Lung (tissue), 16 donors: ENCODE results near the gene DENND2C. TPM values are rescaled to one million over a fixed set of nuclear protein-coding genes. Genes with fewer than 3 reads are reported as not detected.

ENCODE experiments used
- ATAC-seq: fragments of 200-7000 bp; cut with Tn5 transposase; one replicate; pipeline ENCODE4 v1.9.1; 2020; ENCODE audit warnings: moderate number of reproducible peaks; ENCODE audit not compliant: insufficient read depth, low FRiP score
- DNase-seq, 3 donors: peaks; one replicate each; pipeline ENCODE4 v3.0.0-alpha.2; 2013 to 2017
- H3K27ac ChIP-seq, 2 donors: one replicate each; pipeline ENCODE4 v1.5.1; 2013; ENCODE audit warnings: mild to moderate bottlenecking in 2 of 2, moderate library complexity in 2 of 2, control low read depth in 1 of 2, inconsistent platforms in 1 of 2, low read depth in 1 of 2, low read length in 1 of 2
- H3K27me3 ChIP-seq, 3 donors: one replicate each; pipeline ENCODE4 v1.5.1; 2013; ENCODE audit warnings: low read length in 2 of 3; ENCODE audit not compliant: control insufficient read depth in 3 of 3, insufficient read depth in 3 of 3
- H3K36me3 ChIP-seq, 4 donors: one replicate each; pipeline ENCODE4 v1.5.1; 2013; ENCODE audit warnings: low read length in 4 of 4, mild to moderate bottlenecking in 1 of 4, moderate library complexity in 1 of 4; ENCODE audit not compliant: control insufficient read depth in 4 of 4, insufficient read depth in 4 of 4
- H3K4me1 ChIP-seq, 5 donors: one replicate each; pipeline ENCODE4 v1.5.1; 2013; ENCODE audit warnings: low read length in 5 of 5, mild to moderate bottlenecking in 2 of 5, moderate library complexity in 1 of 5; ENCODE audit not compliant: control insufficient read depth in 5 of 5, insufficient read depth in 5 of 5
- H3K4me3 ChIP-seq: one replicate; pipeline ENCODE4 v1.5.1; 2013; ENCODE audit warnings: mild to moderate bottlenecking, control low read depth, moderate library complexity
- H3K9ac ChIP-seq, 2 donors: one replicate each; pipeline ENCODE4 v1.5.1; 2013; ENCODE audit warnings: low read length in 2 of 2, control low read depth in 1 of 2; ENCODE audit not compliant: insufficient read depth in 1 of 2
- H3K9me3 ChIP-seq, 4 donors: one replicate each; pipeline ENCODE4 v1.5.1; 2013; ENCODE audit warnings: low read length in 3 of 4, mild to moderate bottlenecking in 1 of 4, moderate library complexity in 1 of 4; ENCODE audit not compliant: control insufficient read depth in 4 of 4, insufficient read depth in 3 of 4
- WGBS, 2 donors: extraction: QIAGEN DNeasy Blood & Tissue Kit; methylation state at CpG; one replicate each; pipeline ENCODE4 v1.1.7; 2013; 5-methylcytosine and 5-hydroxymethylcytosine counted together
- long read RNA-seq, 5 donors: transcript quantifications; one replicate each; lab custom pipeline, GENCODE V29; 2026
- polyA plus RNA-seq, 2 donors: library from polyadenylated mRNA; stranded (reverse); fragments of 200-250 nt; gene quantifications; one replicate each; pipeline ENCODE4 v1.2.1, GENCODE V29; 2013
- total RNA-seq, 2 donors: library from RNA; depleted of rRNA in 1 of 2; stranded (reverse); fragments of >200 nt in 1 of 2; gene quantifications; one replicate each; pipeline ENCODE4 v1.2.1, GENCODE V29; 2014 to 2021
- TF ChIP-seq, protein P1 (sequence below): IDR thresholded peaks from 2 replicates; pipeline ENCODE4 v1.5.1; 2012; ENCODE audit warnings: mild to moderate bottlenecking; ENCODE audit errors: control extremely low read depth, extremely low read depth
- donor health status: control.
- donor health status: control.
- donor health status: Bipolar disorder and iron deficiency.
- donor health status: healthy.
- donor health status: DM: yes; HTN: yes; CAD: no.

The DENND2C gene, protein sequence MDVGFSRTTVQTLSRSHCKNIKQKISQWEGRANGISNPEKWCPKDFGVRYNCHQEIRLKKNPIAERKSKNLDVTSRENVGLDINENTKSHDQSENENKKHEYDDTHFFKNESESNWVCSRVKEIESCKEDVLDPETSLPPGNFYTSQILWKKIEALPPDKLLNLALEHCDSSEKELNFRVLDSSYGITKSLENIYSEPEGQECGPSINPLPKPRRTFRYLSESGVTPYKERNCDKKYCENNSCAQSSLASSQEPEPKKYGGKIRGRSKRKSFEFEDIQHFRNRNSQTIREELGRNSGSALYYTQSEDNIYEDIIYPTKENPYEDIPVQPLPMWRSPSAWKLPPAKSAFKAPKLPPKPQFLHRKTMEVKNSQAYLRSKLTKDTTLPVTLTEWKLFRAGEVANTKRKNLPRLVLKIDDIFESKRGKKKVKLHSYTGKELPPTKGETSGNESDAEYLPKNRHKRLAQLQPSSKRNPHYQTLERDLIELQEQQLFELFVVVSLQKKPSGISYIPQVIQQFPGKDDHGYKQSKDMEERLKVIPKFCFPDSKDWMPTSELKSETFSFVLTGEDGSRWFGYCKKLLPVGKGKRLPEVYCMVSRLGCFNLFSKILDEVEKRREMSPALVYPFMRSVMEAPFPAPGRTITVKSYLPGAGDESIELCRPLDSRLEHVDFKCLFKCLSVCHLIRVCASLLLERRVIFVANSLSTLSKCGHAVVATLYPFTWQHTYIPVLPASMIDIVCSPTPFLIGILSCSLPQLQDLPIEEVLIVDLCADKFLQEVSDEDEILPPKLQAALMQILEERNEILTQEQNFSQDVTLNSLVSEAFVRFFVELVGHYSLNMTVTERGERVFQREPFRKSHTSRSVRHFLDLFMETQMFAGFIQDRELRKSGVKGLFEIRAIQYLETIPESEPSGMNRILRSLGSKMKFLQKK
- total RNA-seq, result 1 to 10 TPM; 4.1 to 6.1 TPM
- polyA plus RNA-seq, result 1 to 10 TPM in 1 of 2 donors, under 1 TPM in 1; 1.00 to 2.0 TPM
- long read RNA-seq, donor 1, result 0 reads
- long read RNA-seq, donor 2, result 0 reads
- long read RNA-seq, donor 3, result 0 reads
- long read RNA-seq, donor 4, result 0 reads
- long read RNA-seq, donor 5, result 0 reads

DNA sequence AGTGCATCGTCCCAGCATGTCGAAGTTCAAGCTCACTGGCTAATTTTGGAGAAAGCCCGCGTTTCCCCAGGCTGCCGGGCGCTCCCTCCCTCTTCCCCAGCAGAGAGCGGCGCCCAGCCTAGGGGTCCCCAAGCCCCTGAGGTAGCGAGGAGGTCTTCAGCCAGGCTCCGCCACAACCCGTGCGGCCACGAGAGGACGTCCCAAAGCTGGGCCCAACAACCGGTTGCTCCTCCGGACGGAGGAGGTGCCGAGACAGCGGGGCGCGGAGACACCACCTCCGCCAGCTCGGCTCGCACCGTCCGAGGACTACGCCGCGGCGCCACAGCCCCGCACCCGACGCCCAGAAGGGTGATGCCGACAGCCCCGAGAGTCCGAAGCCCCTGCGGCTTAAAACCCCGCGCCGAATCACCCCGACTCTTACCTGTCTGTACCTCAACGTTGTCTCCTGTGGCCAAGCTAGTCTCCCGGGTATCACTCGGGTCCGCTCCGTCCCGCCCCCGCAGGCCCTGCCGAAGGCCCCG is at the start of gene DENND2C:
DENND2C (minus strand) TSS at position 488 of the 521 bp plus-strand sequence. CDS start 44,065 bp downstream, outside the sequence.
- 0 to 1% methylated on average over 49 to 50 of the region's 50 CpGs for WGBS, 2 donors

DNA sequence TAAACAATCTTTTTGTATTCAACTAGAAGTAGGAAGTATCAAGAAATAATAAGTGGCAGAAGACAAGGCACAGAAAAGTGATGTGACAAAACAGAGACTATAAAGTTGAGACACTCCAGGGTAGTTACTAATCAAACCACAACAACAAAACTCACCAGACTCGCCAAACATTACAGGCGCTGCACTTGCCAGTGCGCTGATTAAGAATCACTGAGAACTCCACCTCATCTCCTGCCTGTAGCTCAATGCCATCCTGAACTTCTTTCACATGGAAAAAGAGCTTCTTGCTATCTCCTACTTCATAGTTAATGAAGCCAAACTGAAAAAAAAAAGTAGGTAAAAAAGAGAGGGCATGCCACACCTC is 49.6 kb upstream of the DENND2C start:
- ATAC-seq (no peak), DNase-seq (no peak)
- Histone ChIP-seq H3K27ac (no peak overlapping the region), H3K4me1 (peaks cover 0 to 11% (median 5%) of the 10 kb centered on the region in 5 donors), H3K4me3 (no peak overlapping the region), H3K27me3 (no peaks in the 10 kb centered on the region), H3K9ac (no peak overlapping the region), H3K9me3 (no peaks in the 10 kb centered on the region), H3K36me3 (peaks cover 22 to 66% (median 50%) of the 10 kb centered on the region in 4 donors)
- TF ChIP-seq, protein P1, sequence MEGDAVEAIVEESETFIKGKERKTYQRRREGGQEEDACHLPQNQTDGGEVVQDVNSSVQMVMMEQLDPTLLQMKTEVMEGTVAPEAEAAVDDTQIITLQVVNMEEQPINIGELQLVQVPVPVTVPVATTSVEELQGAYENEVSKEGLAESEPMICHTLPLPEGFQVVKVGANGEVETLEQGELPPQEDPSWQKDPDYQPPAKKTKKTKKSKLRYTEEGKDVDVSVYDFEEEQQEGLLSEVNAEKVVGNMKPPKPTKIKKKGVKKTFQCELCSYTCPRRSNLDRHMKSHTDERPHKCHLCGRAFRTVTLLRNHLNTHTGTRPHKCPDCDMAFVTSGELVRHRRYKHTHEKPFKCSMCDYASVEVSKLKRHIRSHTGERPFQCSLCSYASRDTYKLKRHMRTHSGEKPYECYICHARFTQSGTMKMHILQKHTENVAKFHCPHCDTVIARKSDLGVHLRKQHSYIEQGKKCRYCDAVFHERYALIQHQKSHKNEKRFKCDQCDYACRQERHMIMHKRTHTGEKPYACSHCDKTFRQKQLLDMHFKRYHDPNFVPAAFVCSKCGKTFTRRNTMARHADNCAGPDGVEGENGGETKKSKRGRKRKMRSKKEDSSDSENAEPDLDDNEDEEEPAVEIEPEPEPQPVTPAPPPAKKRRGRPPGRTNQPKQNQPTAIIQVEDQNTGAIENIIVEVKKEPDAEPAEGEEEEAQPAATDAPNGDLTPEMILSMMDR, result no peak
- 87% methylated on average over 3 of the region's 3 CpGs for WGBS, 2 donors

More for the DNA sequence above, at the start of gene DENND2C:
- peaks cover 0 to 4% (median 0%) of the 10 kb centered on the region in 5 donors for H3K4me1 ChIP-seq
- peak within 1 kb of the TSS; percentile 73 to 93 for H3K27ac ChIP-seq
- H3K36me3 ChIP-seq, result no peaks in the 10 kb centered on the region
- H3K9me3 ChIP-seq, result no peaks in the 10 kb centered on the region
- peak; percentile 58 for ATAC-seq
- H3K27me3 ChIP-seq, result no peaks in the 10 kb centered on the region
- H3K4me3 ChIP-seq, result peak within 1 kb of the TSS; percentile 73
- TF ChIP-seq, protein P1, result no peak
- no peak for DNase-seq
- peak within 1 kb of the TSS in 1 of 2 donors; percentile 84 for H3K9ac ChIP-seq

DNA sequence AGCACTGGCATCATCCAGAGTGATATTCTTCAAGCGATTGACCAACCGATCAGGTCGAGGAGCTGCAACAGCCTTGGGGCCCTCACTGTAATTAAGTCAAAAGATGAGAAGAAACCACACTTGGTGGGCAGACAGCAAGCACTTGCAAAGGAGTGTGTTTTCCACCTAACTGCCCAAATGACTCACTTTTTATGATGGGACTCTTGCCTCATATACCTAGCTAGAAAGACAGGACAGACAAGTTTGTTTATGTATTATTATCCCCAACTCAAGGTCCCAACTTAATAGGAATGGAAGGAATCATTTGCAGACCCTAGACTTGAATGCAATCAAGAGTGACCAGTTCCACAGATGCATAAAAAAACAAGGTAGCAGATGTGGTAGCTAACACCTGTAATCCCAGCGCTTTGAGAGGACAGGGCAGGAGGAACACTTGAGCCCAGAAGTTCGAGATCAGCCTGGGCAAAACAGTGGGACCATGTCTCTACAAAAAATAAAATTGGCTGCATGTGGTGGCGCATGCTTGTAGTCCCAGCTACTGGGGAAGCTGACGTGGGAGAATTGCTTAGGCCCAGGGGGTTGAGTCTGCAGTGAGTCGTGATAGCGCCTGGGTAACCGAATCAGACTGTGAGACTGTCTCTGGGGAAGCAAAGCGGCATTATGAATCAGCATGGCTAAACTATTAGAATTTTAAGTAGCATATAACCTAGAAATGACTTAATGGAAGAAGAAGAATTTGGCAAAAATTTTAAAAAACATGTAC is 49.0 kb upstream of the DENND2C start:
- Histone ChIP-seq H3K27ac (no peak overlapping the region), H3K27me3 (no peaks in the 10 kb centered on the region), H3K9me3 (no peaks in the 10 kb centered on the region), H3K4me1 (peaks cover 0 to 11% (median 5%) of the 10 kb centered on the region in 5 donors), H3K4me3 (no peak overlapping the region), H3K36me3 (peaks cover 22 to 62% (median 48%) of the 10 kb centered on the region in 4 donors), H3K9ac (no peak overlapping the region)
- 92% methylated on average over 11 of the region's 11 CpGs for WGBS, 2 donors
- no peak for DNase-seq
- no peak for ATAC-seq
- TF ChIP-seq, protein P1, result no peak
